T-helper 2 cell treated with Interferon-gamma antibody and Interleukin-4, amounts not matched to agents 5 μg/mL and 100 μg/mL, for 36 hours (primary cell): ENCODE results near the gene HINT3.
"Not testable (repeated sequence)": the region's sequence is repeated elsewhere in the genome, so short reads cannot be mapped to it uniquely, and the experiment has no call there.

Experiments used
- DNase-seq: peaks from one replicate; pipeline ENCODE4 v3.0.0; 2021; ENCODE audit warnings: low spot score
- H3K27ac Mint-ChIP-seq: one replicate; pipeline ENCODE4 v1.8.0; 2021; ENCODE audit warnings: mild to moderate bottlenecking, mixed read lengths
- H3K27me3 Mint-ChIP-seq: one replicate; pipeline ENCODE4 v1.8.0; 2021; ENCODE audit warnings: low read depth, mixed read lengths
- H3K36me3 Mint-ChIP-seq: one replicate; pipeline ENCODE4 v1.8.0; 2021; ENCODE audit warnings: low read depth, mixed read lengths
- H3K4me1 Mint-ChIP-seq: one replicate; pipeline ENCODE4 v1.8.0; 2021; ENCODE audit warnings: low read depth, mixed read lengths
- H3K4me3 Mint-ChIP-seq: one replicate; pipeline ENCODE4 v1.8.0; 2022; ENCODE audit warnings: mild to moderate bottlenecking, moderate library complexity, mixed read lengths
- H3K9me3 Mint-ChIP-seq: one replicate; pipeline ENCODE4 v1.8.0; 2021; ENCODE audit warnings: mixed read lengths

HINT3 gene

GRCh38 chr6:125926711-125927110, 29.9 kb upstream of the HINT3 start:
- no peaks in the 10 kb centered on the region for H3K9me3 Mint-ChIP-seq
- no peaks in the 10 kb centered on the region for H3K27me3 Mint-ChIP-seq
- peaks cover 64% of the 10 kb centered on the region for H3K36me3 Mint-ChIP-seq
- DNase-seq, result no peak
- H3K4me3 Mint-ChIP-seq, result no peak overlapping the region
- peaks cover 28% of the 10 kb centered on the region for H3K4me1 Mint-ChIP-seq
- H3K27ac Mint-ChIP-seq, result no peak overlapping the region

GRCh38 chr6:125927761-125928160, 28.8 kb upstream of the HINT3 start:
- H3K4me1 Mint-ChIP-seq, result peaks cover 31% of the 10 kb centered on the region
- H3K4me3 Mint-ChIP-seq, result no peak overlapping the region
- peaks cover 60% of the 10 kb centered on the region for H3K36me3 Mint-ChIP-seq
- H3K27ac Mint-ChIP-seq, result no peak overlapping the region
- no peaks in the 10 kb centered on the region for H3K9me3 Mint-ChIP-seq
- no peaks in the 10 kb centered on the region for H3K27me3 Mint-ChIP-seq
- no peak for DNase-seq

- Mint-ChIP-seq H3K27ac (no peak overlapping the region), H3K36me3 (peaks cover 42% of the 10 kb centered on the region), H3K27me3 (no peaks in the 10 kb centered on the region), H3K9me3 (no peaks in the 10 kb centered on the region), H3K4me3 (no peak overlapping the region), H3K4me1 (peaks cover 9% of the 10 kb centered on the region)
- no peak for DNase-seq
These were observed 25.7 kb upstream of the HINT3 start for GRCh38 chr6:125930765-125931418.

- no peak for DNase-seq
- H3K36me3 Mint-ChIP-seq, result peaks cover 38% of the 10 kb centered on the region
- H3K4me1 Mint-ChIP-seq, result peaks cover 7% of the 10 kb centered on the region
- no peak overlapping the region for H3K27ac Mint-ChIP-seq
- no peaks in the 10 kb centered on the region for H3K9me3 Mint-ChIP-seq
- no peak overlapping the region for H3K4me3 Mint-ChIP-seq
- no peaks in the 10 kb centered on the region for H3K27me3 Mint-ChIP-seq
These were observed 24.7 kb upstream of the HINT3 start for GRCh38 chr6:125931733-125932450.

GRCh38 chr6:125932451-125932795, 24.1 kb upstream of the HINT3 start:
- Mint-ChIP-seq H3K27me3 (no peaks in the 10 kb centered on the region), H3K4me1 (peaks cover 7% of the 10 kb centered on the region), H3K27ac (no peak overlapping the region), H3K36me3 (peaks cover 37% of the 10 kb centered on the region), H3K9me3 (no peaks in the 10 kb centered on the region), H3K4me3 (no peak overlapping the region)
- no peak for DNase-seq

- not testable (repeated sequence) for H3K4me3 Mint-ChIP-seq, H3K9me3 Mint-ChIP-seq, H3K27ac Mint-ChIP-seq, DNase-seq, H3K27me3 Mint-ChIP-seq
- Mint-ChIP-seq H3K36me3 (peaks cover 21% of the 10 kb centered on the region), H3K4me1 (peaks cover 14% of the 10 kb centered on the region)
These were observed 21.1 kb upstream of the HINT3 start for GRCh38 chr6:125935520-125935919.

- H3K27ac Mint-ChIP-seq, result no peak overlapping the region
- H3K27me3 Mint-ChIP-seq, result peaks cover 3% of the 10 kb centered on the region
- peaks cover 10% of the 10 kb centered on the region for H3K4me1 Mint-ChIP-seq
- H3K36me3 Mint-ChIP-seq, result peaks cover 2% of the 10 kb centered on the region
- DNase-seq, result no peak
- H3K9me3 Mint-ChIP-seq, result no peaks in the 10 kb centered on the region
- H3K4me3 Mint-ChIP-seq, result no peak overlapping the region
These were observed 17.5 kb upstream of the HINT3 start for GRCh38 chr6:125939026-125939425.

- peaks cover 10% of the 10 kb centered on the region for H3K4me1 Mint-ChIP-seq
- no peaks in the 10 kb centered on the region for H3K36me3 Mint-ChIP-seq
- no peak overlapping the region for H3K27ac Mint-ChIP-seq
- peaks cover 3% of the 10 kb centered on the region for H3K27me3 Mint-ChIP-seq
- no peaks in the 10 kb centered on the region for H3K9me3 Mint-ChIP-seq
- DNase-seq, result no peak
- no peak overlapping the region for H3K4me3 Mint-ChIP-seq
These were observed 16.8 kb upstream of the HINT3 start for GRCh38 chr6:125939791-125940190.

- Mint-ChIP-seq H3K4me1 (peaks cover 10% of the 10 kb centered on the region), H3K27ac (no peak overlapping the region), H3K9me3 (no peaks in the 10 kb centered on the region), H3K27me3 (peaks cover 3% of the 10 kb centered on the region), H3K36me3 (no peaks in the 10 kb centered on the region), H3K4me3 (no peak overlapping the region)
- DNase-seq, result no peak
These were observed 16.1 kb upstream of the HINT3 start for GRCh38 chr6:125940247-125941041.

GRCh38 chr6:125942672-125943527, 13.7 kb upstream of the HINT3 start:
- no peak overlapping the region for H3K27ac Mint-ChIP-seq
- no peak overlapping the region for H3K4me3 Mint-ChIP-seq
- H3K9me3 Mint-ChIP-seq, result no peaks in the 10 kb centered on the region
- no peaks in the 10 kb centered on the region for H3K36me3 Mint-ChIP-seq
- peaks cover 3% of the 10 kb centered on the region for H3K27me3 Mint-ChIP-seq
- DNase-seq, result no peak
- peaks cover 18% of the 10 kb centered on the region for H3K4me1 Mint-ChIP-seq

GRCh38 chr6:125943528-125944433, 12.8 kb upstream of the HINT3 start:
- H3K36me3 Mint-ChIP-seq, result no peaks in the 10 kb centered on the region
- no peak overlapping the region for H3K27ac Mint-ChIP-seq
- peaks cover 18% of the 10 kb centered on the region for H3K4me1 Mint-ChIP-seq
- no peak overlapping the region for H3K4me3 Mint-ChIP-seq
- peaks cover 3% of the 10 kb centered on the region for H3K27me3 Mint-ChIP-seq
- H3K9me3 Mint-ChIP-seq, result no peaks in the 10 kb centered on the region
- DNase-seq, result no peak

GRCh38 chr6:125944434-125944816, 12.1 kb upstream of the HINT3 start:
- Mint-ChIP-seq H3K36me3 (no peaks in the 10 kb centered on the region), H3K9me3 (no peaks in the 10 kb centered on the region), H3K4me1 (peaks cover 15% of the 10 kb centered on the region), H3K4me3 (no peak overlapping the region), H3K27ac (no peak overlapping the region), H3K27me3 (no peaks in the 10 kb centered on the region)
- no peak for DNase-seq

- Mint-ChIP-seq H3K4me3 (no peak overlapping the region), H3K27ac (no peak overlapping the region), H3K27me3 (no peaks in the 10 kb centered on the region), H3K4me1 (peaks cover 12% of the 10 kb centered on the region), H3K9me3 (no peaks in the 10 kb centered on the region), H3K36me3 (no peaks in the 10 kb centered on the region)
- DNase-seq, result no peak
These were observed 11.7 kb upstream of the HINT3 start for GRCh38 chr6:125944896-125945295.
